SU-DHL-6 (cell line): ENCODE results near the gene SMAD6.

Source experiments
- EZH2phosphoT487 ChIP-seq: fragments of 200-600 bp; sonication (generic), shearing (Covaris generic); conservative IDR thresholded peaks from 2 replicates; pipeline ENCODE4 v1.6.1; 2018; ENCODE audit warnings: mild to moderate bottlenecking, antibody characterized with exemption, low read length, moderate library complexity, mixed read lengths
- TF ChIP-seq, protein P1 (sequence below): fragments of 200-600 bp; sonication (generic); IDR thresholded peaks from one replicate; pipeline ENCODE4 v1.5.1; 2017; ENCODE audit warnings: antibody characterized with exemption, mild to moderate bottlenecking, low read length, moderate library complexity; ENCODE audit not compliant: insufficient read depth, poor library complexity, severe bottlenecking

DNA sequence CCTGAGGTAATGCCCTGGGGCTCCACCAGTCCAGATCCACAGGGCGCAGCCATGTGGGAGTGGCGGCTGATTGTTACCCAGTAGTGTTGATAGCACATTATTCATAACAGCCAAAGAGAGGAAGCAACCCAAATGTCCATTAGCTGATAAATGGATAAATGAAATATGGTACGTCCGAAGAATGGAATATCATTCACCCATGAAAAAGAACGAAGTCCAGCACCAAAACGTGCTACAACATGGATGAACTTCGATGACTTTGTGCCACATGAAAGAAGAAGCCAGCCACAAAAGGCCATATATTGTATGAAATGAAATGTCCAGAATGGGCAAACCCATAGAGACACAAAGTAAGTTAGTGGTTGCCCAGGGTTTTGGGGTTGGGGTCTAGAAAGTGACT, 6.4 kb downstream of the SMAD6 start:
- TF ChIP-seq, protein P1, sequence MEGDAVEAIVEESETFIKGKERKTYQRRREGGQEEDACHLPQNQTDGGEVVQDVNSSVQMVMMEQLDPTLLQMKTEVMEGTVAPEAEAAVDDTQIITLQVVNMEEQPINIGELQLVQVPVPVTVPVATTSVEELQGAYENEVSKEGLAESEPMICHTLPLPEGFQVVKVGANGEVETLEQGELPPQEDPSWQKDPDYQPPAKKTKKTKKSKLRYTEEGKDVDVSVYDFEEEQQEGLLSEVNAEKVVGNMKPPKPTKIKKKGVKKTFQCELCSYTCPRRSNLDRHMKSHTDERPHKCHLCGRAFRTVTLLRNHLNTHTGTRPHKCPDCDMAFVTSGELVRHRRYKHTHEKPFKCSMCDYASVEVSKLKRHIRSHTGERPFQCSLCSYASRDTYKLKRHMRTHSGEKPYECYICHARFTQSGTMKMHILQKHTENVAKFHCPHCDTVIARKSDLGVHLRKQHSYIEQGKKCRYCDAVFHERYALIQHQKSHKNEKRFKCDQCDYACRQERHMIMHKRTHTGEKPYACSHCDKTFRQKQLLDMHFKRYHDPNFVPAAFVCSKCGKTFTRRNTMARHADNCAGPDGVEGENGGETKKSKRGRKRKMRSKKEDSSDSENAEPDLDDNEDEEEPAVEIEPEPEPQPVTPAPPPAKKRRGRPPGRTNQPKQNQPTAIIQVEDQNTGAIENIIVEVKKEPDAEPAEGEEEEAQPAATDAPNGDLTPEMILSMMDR = no peak
- TF ChIP-seq EZH2phosphoT487 = no peak
